Osteoblast (primary cell): ENCODE measurements around the gene SLC24A3. TPM values are rescaled to one million over a fixed set of nuclear protein-coding genes. Genes with fewer than 3 reads are reported as not detected.
A peak's percentile ranks its signal among the peaks of the same experiment; 100 is the strongest.
"Not testable (repeated sequence)": the region's sequence is repeated elsewhere in the genome, so short reads cannot be mapped to it uniquely, and the experiment has no call there.

Experiments used
- DNase-seq: peaks from one replicate; pipeline ENCODE4 v3.0.0; 2011; ENCODE audit warnings: low spot score, mixed read lengths; ENCODE audit not compliant: insufficient read length; ENCODE audit errors: missing footprints
- H2AFZ ChIP-seq: 2 replicates; pipeline ENCODE4 v1.6.0; 2011; ENCODE audit warnings: mild to moderate bottlenecking, low read length
- H3K27ac ChIP-seq: 2 replicates; pipeline ENCODE4 v1.5.1; 2011; ENCODE audit warnings: mild to moderate bottlenecking, low read depth, low read length, moderate library complexity
- H3K27me3 ChIP-seq: 2 replicates; pipeline ENCODE4 v1.6.0; 2012; ENCODE audit warnings: mild to moderate bottlenecking, control low read depth, inconsistent platforms, low read length, moderate library complexity; ENCODE audit not compliant: insufficient read depth
- H3K36me3 ChIP-seq: 2 replicates; pipeline ENCODE4 v1.5.1; 2011; ENCODE audit warnings: mild to moderate bottlenecking, low read length, control low read depth, moderate library complexity; ENCODE audit not compliant: insufficient read depth
- H3K4me1 ChIP-seq: 2 replicates; pipeline ENCODE4 v1.5.1; 2011; ENCODE audit warnings: mild to moderate bottlenecking, low read length, control low read depth, moderate library complexity; ENCODE audit not compliant: insufficient read depth
- H3K4me2 ChIP-seq: 2 replicates; pipeline ENCODE4 v1.6.0; 2011; ENCODE audit warnings: mild to moderate bottlenecking, low read length; ENCODE audit not compliant: insufficient read depth
- H3K4me3 ChIP-seq: fragments of 200-600 bp; sonication (generic); 3 replicates; pipeline ENCODE4 v1.5.1; 2012; ENCODE audit warnings: mild to moderate bottlenecking, low read length, inconsistent platforms; ENCODE audit not compliant: insufficient read depth
- H3K79me2 ChIP-seq: 2 replicates; pipeline ENCODE4 v1.6.0; 2012; ENCODE audit warnings: mild to moderate bottlenecking, low read length, control low read depth, inconsistent platforms; ENCODE audit not compliant: insufficient read depth
- H3K9me3 ChIP-seq: 2 replicates; pipeline ENCODE4 v1.5.1; 2011; ENCODE audit warnings: low read depth, low read length, control low read depth
- H4K20me1 ChIP-seq: 2 replicates; pipeline ENCODE4 v1.6.0; 2012; ENCODE audit warnings: mild to moderate bottlenecking, low read length, control low read depth; ENCODE audit not compliant: insufficient read depth
- total RNA-seq: library from RNA; depleted of rRNA; stranded (reverse); fragments of >200 nt; gene quantifications from 2 replicates; pipeline ENCODE4 v1.2.3, GENCODE V29; 2012
- TF ChIP-seq, protein P1 (sequence below): IDR thresholded peaks from 2 replicates; pipeline ENCODE4 v1.5.1; 2011; ENCODE audit warnings: mild to moderate bottlenecking, low read depth, low read length, moderate library complexity; ENCODE audit errors: extremely low read depth

Gene SLC24A3
- total RNA-seq, 1 donor, result 1.1 TPM

DNA sequence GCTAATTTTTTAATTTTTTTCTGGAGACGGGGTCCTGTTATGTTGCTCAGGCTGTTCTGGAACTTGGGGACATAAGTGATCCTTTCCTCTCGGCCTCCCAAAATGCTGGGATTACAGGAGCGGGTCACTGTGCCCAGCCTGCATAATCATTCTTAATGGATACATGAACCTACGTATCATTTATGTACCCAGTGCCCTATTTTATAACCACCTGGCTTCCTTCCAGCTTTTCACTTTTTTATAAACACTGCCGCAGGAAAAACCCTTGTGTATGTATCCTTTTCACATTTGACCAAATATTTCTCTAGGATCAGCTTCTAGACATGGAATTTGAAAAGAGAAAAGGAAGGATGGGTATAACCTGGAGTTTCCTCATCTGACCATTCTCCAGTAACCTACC is 460.1 kb downstream of the SLC24A3 start:
- H3K27ac ChIP-seq, result no peak overlapping the region
- no peaks in the 10 kb centered on the region for H3K4me1 ChIP-seq
- DNase-seq, result no peak
- H4K20me1 ChIP-seq, result no peaks in the 10 kb centered on the region
- no peak overlapping the region for H3K4me3 ChIP-seq
- no peak overlapping the region for H3K4me2 ChIP-seq
- no peak overlapping the region for H2AFZ ChIP-seq
- H3K27me3 ChIP-seq, result peaks cover 9% of the 10 kb centered on the region
- H3K9me3 ChIP-seq, result no peaks in the 10 kb centered on the region
- TF ChIP-seq, protein P1, sequence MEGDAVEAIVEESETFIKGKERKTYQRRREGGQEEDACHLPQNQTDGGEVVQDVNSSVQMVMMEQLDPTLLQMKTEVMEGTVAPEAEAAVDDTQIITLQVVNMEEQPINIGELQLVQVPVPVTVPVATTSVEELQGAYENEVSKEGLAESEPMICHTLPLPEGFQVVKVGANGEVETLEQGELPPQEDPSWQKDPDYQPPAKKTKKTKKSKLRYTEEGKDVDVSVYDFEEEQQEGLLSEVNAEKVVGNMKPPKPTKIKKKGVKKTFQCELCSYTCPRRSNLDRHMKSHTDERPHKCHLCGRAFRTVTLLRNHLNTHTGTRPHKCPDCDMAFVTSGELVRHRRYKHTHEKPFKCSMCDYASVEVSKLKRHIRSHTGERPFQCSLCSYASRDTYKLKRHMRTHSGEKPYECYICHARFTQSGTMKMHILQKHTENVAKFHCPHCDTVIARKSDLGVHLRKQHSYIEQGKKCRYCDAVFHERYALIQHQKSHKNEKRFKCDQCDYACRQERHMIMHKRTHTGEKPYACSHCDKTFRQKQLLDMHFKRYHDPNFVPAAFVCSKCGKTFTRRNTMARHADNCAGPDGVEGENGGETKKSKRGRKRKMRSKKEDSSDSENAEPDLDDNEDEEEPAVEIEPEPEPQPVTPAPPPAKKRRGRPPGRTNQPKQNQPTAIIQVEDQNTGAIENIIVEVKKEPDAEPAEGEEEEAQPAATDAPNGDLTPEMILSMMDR, result no peak
- no peaks in the 10 kb centered on the region for H3K79me2 ChIP-seq
- no peaks in the 10 kb centered on the region for H3K36me3 ChIP-seq

DNA sequence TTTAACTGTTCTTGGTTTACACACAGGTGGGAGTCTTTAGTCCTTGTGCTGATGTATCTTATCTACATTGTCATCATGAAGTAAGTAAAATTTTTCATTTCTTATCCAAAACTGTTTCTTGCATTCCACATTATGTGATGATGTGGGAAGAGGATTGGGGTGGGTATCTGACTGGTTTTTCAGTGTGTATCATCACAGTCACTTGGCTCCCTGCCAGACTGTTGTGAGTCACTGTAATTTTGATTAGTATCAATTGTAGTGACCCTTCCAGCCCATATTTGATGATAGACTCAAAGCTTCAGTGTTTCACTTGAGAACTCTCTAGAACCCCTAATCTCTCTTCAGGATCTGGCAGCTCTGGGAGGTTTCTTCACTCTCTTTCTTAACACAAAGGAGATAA is 461.1 kb downstream of the SLC24A3 start:
- Histone ChIP-seq H3K4me2 (no peak overlapping the region), H2AFZ (no peak overlapping the region), H3K4me3 (no peak overlapping the region), H3K79me2 (no peaks in the 10 kb centered on the region), H3K4me1 (no peaks in the 10 kb centered on the region), H4K20me1 (no peaks in the 10 kb centered on the region), H3K9me3 (no peaks in the 10 kb centered on the region), H3K36me3 (no peaks in the 10 kb centered on the region), H3K27ac (no peak overlapping the region), H3K27me3 (peaks cover 9% of the 10 kb centered on the region)
- DNase-seq, result no peak
- TF ChIP-seq, protein P1, result no peak

DNA sequence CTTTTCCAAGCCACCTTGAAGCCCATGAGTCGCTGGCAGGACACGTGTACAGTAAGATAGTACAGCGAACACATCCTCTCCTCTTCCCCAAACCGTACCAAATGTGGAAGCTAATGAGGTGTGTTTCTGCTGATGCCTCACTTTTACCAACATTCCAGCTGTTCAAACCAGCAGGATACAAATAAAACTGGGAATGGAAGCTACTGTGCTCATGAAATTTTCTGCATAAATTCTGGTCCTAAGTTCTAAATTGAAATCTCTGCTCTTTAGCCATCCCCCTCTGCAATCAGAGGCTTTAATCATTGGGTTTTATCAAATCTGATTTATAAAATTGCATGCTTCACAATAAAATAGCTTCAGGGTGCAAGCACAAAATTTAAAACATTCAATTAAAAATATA is 463.8 kb downstream of the SLC24A3 start:
- no peak overlapping the region for H2AFZ ChIP-seq
- no peaks in the 10 kb centered on the region for H3K36me3 ChIP-seq
- no peak overlapping the region for H3K4me3 ChIP-seq
- H4K20me1 ChIP-seq, result no peaks in the 10 kb centered on the region
- TF ChIP-seq, protein P1, result no peak
- H3K79me2 ChIP-seq, result no peaks in the 10 kb centered on the region
- H3K27me3 ChIP-seq, result peaks cover 6% of the 10 kb centered on the region
- H3K4me2 ChIP-seq, result no peak overlapping the region
- H3K4me1 ChIP-seq, result no peaks in the 10 kb centered on the region
- no peak overlapping the region for H3K27ac ChIP-seq
- DNase-seq, result no peak
- no peaks in the 10 kb centered on the region for H3K9me3 ChIP-seq

DNA sequence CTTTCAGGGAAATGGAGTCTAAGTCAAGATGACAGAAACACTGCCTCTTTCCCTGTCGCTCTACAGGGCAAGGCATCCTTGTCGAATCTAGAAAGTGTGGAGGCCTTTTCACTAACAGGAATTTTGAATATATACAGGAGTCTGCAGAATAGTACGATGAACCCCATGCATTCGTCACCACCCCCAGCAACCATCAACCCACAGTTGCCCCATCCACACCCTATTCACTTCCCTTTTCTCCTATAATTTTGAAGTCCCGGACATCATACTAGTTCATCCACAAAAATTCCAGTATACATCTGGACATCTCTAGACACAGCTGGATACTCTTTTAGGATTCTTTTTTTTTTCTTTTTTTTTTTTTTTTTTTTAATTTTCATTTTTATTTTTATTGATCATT is 464.9 kb downstream of the SLC24A3 start:
- H3K36me3 ChIP-seq, result no peaks in the 10 kb centered on the region
- no peak overlapping the region for H3K4me2 ChIP-seq
- H2AFZ ChIP-seq, result no peak overlapping the region
- H3K4me3 ChIP-seq, result no peak overlapping the region
- no peaks in the 10 kb centered on the region for H3K79me2 ChIP-seq
- peaks cover 6% of the 10 kb centered on the region for H3K27me3 ChIP-seq
- no peak overlapping the region for H3K27ac ChIP-seq
- no peaks in the 10 kb centered on the region for H3K4me1 ChIP-seq
- peak; percentile 80 for DNase-seq
- no peaks in the 10 kb centered on the region for H3K9me3 ChIP-seq
- H4K20me1 ChIP-seq, result no peaks in the 10 kb centered on the region
- TF ChIP-seq, protein P1, result no peak

- not testable (repeated sequence) for H3K27me3 ChIP-seq, H3K27ac ChIP-seq, H2AFZ ChIP-seq, H3K36me3 ChIP-seq, DNase-seq, H3K79me2 ChIP-seq, H3K4me1 ChIP-seq, H3K9me3 ChIP-seq, H3K4me3 ChIP-seq, H4K20me1 ChIP-seq, H3K4me2 ChIP-seq
Measured at GRCh38 chr20:19678591-19678990, 466.1 kb downstream of the SLC24A3 start.
